HUES64 (cell line): Measurements from ENCODE around the gene PC.
"Not testable (repeated sequence)": the region's sequence is repeated elsewhere in the genome, so short reads cannot be mapped to it uniquely, and the experiment has no call there.

Source experiments
- H3K27ac ChIP-seq: 2 replicates; pipeline ENCODE4 v1.7.0; 2013; ENCODE audit warnings: low read depth, low read length, inconsistent platforms
- H3K27me3 ChIP-seq: 2 replicates; pipeline ENCODE4 v1.6.1; 2013; ENCODE audit warnings: mild to moderate bottlenecking, low read length; ENCODE audit not compliant: insufficient read depth
- H3K36me3 ChIP-seq: 2 replicates; pipeline ENCODE4 v1.6.1; 2013; ENCODE audit warnings: mild to moderate bottlenecking, low read length; ENCODE audit not compliant: insufficient read depth
- H3K4me1 ChIP-seq: 2 replicates; pipeline ENCODE4 v1.6.1; 2013; ENCODE audit warnings: mild to moderate bottlenecking, low read length, moderate library complexity; ENCODE audit not compliant: insufficient read depth
- H3K4me3 ChIP-seq: 2 replicates; pipeline ENCODE4 v1.5.1; 2013; ENCODE audit warnings: mild to moderate bottlenecking, low read length, moderate library complexity
- H3K9ac ChIP-seq: 2 replicates; pipeline ENCODE4 v1.6.1; 2013; ENCODE audit warnings: mild to moderate bottlenecking, low read depth, low read length
- H3K9me3 ChIP-seq: 2 replicates; pipeline ENCODE4 v1.6.1; 2013; ENCODE audit warnings: low read depth, low read length; ENCODE audit not compliant: insufficient read depth
- WGBS: fragments of 150-250, 120-280 bp; methylation state at CpG from one replicate; pipeline ENCODE4 v1.1.7; 2013; ENCODE audit warnings: missing lambda C conversion rate; 5-methylcytosine and 5-hydroxymethylcytosine counted together

PC gene

GRCh38 chr11:66820901-66821300 lies 137.3 kb downstream of the PC start:
- WGBS: 95% methylated on average over 3 of the region's 3 CpGs
- H3K4me3 ChIP-seq: no peak overlapping the region

DNA sequence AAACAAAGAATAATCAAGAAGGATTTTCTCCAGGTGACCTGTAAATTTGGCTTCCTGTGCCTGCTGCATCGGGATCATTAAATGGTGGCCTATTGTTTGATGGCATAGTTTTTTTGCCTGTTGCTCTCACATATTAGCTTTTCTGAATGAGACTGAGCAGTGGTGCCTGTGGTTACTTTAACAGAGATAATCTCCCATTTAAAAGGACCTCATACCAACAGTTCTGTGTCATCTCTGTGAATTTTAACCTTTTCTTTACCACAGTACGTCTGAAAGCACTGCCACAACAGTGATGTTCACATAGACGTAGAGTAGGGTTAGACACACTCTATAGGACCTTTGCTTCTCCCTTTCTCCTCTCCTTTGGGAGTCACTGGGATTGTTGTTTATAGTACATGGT lies 137.8 kb downstream of the PC start:
- no peaks in the 10 kb centered on the region; the same call in 1 of the 2 replicates for H3K4me1 ChIP-seq

More at GRCh38 chr11:66820901-66821300, 137.3 kb downstream of the PC start:
- Histone ChIP-seq H3K27me3 (no peaks in the 10 kb centered on the region), H3K4me1 (no peaks in the 10 kb centered on the region; the same call in 1 of the 2 replicates), H3K36me3 (peaks cover 23% of the 10 kb centered on the region; the same call in 1 of the 2 replicates), H3K9me3 (no peaks in the 10 kb centered on the region), H3K27ac (no peak overlapping the region), H3K9ac (no peak overlapping the region)

DNA sequence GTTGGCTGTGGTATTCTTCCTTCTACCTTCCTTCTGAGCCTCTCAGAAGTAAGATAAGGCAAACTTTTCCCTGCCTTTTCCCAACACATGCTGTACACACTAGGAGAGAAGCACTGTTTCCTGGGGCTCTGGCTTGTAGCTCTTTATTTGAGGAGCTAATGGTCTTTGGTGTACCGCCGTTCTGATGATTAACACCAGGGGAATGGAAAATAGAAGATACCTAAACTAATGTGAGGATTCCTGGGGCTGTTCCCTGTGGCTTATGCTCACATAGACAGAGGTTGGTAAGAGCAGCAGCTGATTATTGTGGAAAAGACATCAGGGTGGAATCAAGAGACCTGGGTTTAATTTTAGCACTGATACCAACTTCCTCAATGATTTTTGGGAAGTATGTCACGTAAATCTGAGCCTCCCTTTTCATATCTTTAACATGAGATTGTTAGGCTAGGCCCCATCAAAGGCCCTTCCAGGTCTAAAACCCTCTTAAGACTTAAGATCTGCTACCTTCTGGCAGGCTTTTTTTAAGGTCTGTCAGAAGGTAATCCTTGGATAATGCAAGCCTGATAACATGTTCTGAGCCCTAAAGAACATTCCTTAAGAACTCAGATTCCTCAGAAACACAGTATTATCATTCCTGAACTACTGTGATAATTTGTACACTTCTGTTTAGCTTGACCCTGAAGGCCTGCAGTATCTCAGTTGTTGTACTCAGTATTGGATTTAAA lies 139.8 kb downstream of the PC start:
- H3K9me3 ChIP-seq: no peaks in the 10 kb centered on the region
- H3K36me3 ChIP-seq: peaks cover 20% of the 10 kb centered on the region; the same call in 1 of the 2 replicates
- H3K4me1 ChIP-seq: no peaks in the 10 kb centered on the region; the same call in 1 of the 2 replicates
- no peaks in the 10 kb centered on the region for H3K27me3 ChIP-seq
- 84% methylated on average over 3 of the region's 3 CpGs for WGBS
- no peak overlapping the region for H3K4me3 ChIP-seq
- no peak overlapping the region for H3K9ac ChIP-seq
- H3K27ac ChIP-seq: no peak overlapping the region

More for the DNA sequence above, 137.8 kb downstream of the PC start:
- no peaks in the 10 kb centered on the region for H3K27me3 ChIP-seq
- no peak overlapping the region for H3K4me3 ChIP-seq
- WGBS: 78% methylated on average over 3 of the region's 3 CpGs
- no peak overlapping the region; the same call in 1 of the 2 replicates for H3K27ac ChIP-seq
- no peak overlapping the region for H3K9ac ChIP-seq
- H3K36me3 ChIP-seq: peaks cover 25% of the 10 kb centered on the region; the same call in 1 of the 2 replicates
- H3K9me3 ChIP-seq: no peaks in the 10 kb centered on the region

GRCh38 chr11:66815646-66816045 lies 142.5 kb downstream of the PC start:
- H3K4me3 ChIP-seq: no peak overlapping the region
- peaks cover 23% of the 10 kb centered on the region for H3K4me1 ChIP-seq
- H3K27me3 ChIP-seq: no peaks in the 10 kb centered on the region
- H3K9ac ChIP-seq: no peak overlapping the region
- H3K27ac ChIP-seq: no peak overlapping the region
- 91% methylated on average over 1 of the region's 1 CpG for WGBS
- H3K36me3 ChIP-seq: peaks cover 16% of the 10 kb centered on the region; the same call in 1 of the 2 replicates
- H3K9me3 ChIP-seq: no peaks in the 10 kb centered on the region

DNA sequence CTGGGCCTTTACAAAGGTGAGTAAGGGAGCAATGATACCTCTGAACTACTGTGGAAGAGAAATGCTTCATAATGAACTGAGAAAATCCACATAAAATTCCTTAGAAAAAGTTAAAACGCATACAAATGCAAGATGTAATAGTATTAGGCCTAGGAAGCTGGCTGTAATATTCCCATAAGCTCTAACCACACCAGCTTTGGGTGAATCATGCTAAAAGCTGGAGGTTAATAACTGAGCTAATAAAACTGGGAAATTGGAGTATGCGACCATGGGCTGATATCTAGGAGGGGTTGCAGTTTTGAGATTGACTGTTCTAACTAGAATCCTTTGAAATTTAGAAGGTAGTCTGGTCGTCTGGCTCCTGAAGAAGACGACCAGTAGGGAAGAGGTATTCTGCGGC lies 143.5 kb downstream of the PC start:
- Histone ChIP-seq H3K27ac (no peak overlapping the region), H3K4me3 (no peak overlapping the region)
- WGBS: 91% methylated on average over 4 of the region's 5 CpGs

DNA sequence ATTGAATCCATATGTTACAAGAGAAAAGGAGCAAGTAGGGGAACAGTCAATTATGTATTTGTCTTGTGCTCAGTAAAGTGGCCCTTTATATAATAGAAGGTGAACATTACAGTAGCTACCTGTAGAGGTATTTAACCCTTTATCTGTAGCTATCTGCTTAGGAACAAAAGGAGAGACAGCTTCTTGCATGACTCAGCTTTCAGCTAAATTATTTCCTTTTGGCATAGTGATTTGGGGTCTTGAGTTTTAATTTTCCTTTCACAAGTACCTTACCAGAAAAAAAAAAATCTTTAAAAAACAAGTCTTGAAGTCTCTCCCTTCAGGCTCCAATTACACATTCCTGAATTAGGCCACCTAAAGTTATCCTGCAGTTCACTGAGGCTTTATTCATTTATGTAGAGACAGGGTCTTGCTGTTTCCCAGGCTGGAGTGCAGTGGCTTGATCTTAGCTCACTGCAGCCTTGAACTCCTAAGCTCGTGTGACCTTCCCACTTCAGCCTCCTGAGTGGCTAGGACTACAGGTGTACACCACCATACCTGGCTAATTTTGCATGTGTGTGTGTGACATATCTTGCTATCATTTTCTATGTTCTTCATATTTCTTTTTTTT lies 147.5 kb downstream of the PC start:
- H3K36me3 ChIP-seq: peaks cover 18% of the 10 kb centered on the region
- peak overlapping the region; percentile 85 for H3K27ac ChIP-seq
- 93% methylated on average over 1 of the region's 1 CpG for WGBS
- peaks cover 32% of the 10 kb centered on the region for H3K4me1 ChIP-seq
- H3K4me3 ChIP-seq: no peak overlapping the region
- H3K27me3 ChIP-seq: no peaks in the 10 kb centered on the region
- H3K9ac ChIP-seq: peak overlapping the region; percentile 10; the same call in 1 of the 2 replicates
- no peaks in the 10 kb centered on the region for H3K9me3 ChIP-seq

More for the DNA sequence above, 143.5 kb downstream of the PC start:
- H3K4me1 ChIP-seq: peaks cover 32% of the 10 kb centered on the region
- no peaks in the 10 kb centered on the region for H3K9me3 ChIP-seq
- H3K27me3 ChIP-seq: no peaks in the 10 kb centered on the region
- H3K36me3 ChIP-seq: peaks cover 16% of the 10 kb centered on the region; the same call in 1 of the 2 replicates
- no peak overlapping the region for H3K9ac ChIP-seq

DNA sequence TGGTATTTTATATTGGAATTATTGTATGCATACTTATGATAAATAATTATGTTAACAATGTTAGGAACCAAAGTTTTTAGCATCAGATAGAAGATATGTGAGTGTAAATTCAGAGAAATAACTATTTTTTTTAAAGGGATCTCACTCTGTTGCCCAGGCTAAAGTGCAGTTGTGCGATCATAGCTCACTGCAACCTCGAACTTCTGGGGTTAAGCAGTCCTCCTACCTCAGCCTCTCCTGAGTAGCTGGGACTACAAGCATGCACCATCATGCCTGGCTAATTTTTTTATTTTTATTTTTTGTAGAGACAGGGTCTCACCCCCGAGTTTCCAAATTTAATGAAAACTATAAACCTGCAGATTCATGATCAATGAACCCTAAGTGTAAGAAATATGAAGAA lies 148.6 kb downstream of the PC start:
- Histone ChIP-seq H3K27ac (peak overlapping the region; percentile 85; the same call in 1 of the 2 replicates), H3K4me3 (no peak overlapping the region), H3K9ac (no peak overlapping the region; the same call in 1 of the 2 replicates), H3K4me1 (peaks cover 32% of the 10 kb centered on the region), H3K9me3 (no peaks in the 10 kb centered on the region), H3K27me3 (no peaks in the 10 kb centered on the region), H3K36me3 (peaks cover 24% of the 10 kb centered on the region)
- WGBS: 95% methylated on average over 2 of the region's 3 CpGs

DNA sequence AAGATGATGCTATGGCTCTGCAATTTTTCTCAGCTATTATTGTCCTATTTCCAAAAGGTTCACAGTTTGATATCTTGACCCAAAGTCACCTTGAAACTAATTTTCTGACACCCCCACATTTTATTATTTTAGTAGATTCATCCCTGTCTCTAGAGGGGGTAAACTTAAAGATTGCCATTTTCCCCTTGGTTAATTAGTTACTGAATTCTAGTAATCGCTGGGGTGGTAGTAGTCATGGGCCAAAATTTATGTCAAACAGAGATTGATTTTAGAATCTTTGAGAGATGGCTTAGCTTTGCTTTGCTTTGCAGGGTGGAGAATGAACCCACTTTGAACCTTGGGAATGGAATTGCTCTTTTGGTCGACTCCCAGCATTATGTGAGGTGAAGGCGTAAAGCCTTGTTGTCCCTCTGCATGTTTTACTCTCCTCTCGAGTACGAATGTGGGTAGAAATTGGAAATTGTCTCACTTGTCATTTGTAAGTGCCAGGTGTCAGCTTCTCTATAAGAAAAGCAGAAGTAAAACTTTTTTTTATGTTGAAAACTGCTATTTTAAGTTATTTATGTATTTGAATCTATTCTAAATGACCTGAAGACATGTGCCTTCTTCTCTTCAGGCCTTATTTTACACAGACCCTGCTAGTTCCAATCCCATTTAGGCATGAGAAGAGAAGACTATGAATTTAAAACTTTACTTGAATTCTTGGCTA lies 157.3 kb downstream of the PC start:
- whole genome bisulfite sequencing: 93% methylated on average over 5 of the region's 5 CpGs
- Histone ChIP-seq H3K36me3 (peaks cover 24% of the 10 kb centered on the region), H3K4me3 (no peak overlapping the region), H3K27ac (no peak overlapping the region), H3K4me1 (no peaks in the 10 kb centered on the region), H3K9ac (no peak overlapping the region), H3K27me3 (no peaks in the 10 kb centered on the region), H3K9me3 (no peaks in the 10 kb centered on the region)

- peaks cover 19% of the 10 kb centered on the region for H3K36me3 ChIP-seq
- H3K27me3 ChIP-seq, H3K4me1 ChIP-seq, H3K4me3 ChIP-seq, H3K9ac ChIP-seq, H3K9me3 ChIP-seq, H3K27ac ChIP-seq: not testable (repeated sequence)
These were observed 158.4 kb downstream of the PC start for GRCh38 chr11:66799815-66800214.
